Activated CD4-positive, alpha-beta T cell treated with anti-CD3 and anti-CD28 coated beads, Interleukin-2, amount 50 U/mL, for 24 hours (primary cell): ENCODE measurements around the gene EMC10.
"Not testable (repeated sequence)": the region's sequence is repeated elsewhere in the genome, so short reads cannot be mapped to it uniquely, and the experiment has no call there.

Experiments
- DNase-seq, 2 donors: peaks; one replicate each; pipeline ENCODE4 v3.0.0-alpha.2; 2020; ENCODE audit warnings: low read depth in 1 of 2, low spot score in 1 of 2

Gene EMC10

DNA sequence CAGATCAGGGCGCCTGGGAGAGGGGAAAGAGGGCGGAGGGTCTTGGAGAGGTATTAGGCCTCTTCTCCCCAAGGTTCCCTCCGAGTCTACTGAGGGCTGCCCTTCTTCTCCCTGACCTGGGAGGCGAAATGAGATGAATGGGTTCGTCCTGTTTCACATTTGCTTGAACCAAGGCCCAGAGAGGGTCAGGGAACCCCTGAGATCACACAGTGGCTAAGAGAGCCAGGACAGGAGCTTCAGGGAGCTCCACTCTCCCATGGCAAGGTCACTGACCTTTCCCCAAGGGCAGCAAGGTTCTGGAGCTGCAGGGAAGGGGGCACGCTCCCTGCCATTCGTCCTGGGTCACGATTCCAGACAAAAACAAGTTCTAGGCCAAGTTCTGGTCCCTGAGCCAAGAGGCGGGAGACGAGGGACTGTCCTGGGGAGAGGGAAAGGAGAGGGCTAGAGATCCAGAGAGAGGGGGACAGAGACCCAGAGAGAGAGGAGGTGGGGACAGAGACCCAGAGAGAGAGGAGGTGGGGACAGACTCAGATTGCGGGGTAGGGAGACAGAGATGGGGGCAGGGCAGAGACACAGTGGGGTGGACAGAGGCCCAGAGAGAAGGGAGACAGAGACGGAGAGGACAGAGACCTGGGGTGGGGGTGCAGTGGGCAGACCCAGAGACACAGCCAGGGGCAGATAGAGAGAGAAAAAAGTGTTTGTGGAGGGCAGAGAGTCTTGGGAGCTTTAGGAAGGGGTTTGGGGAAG lies 36.9 kb downstream of the EMC10 start:
- DNase-seq: no peak

DNA sequence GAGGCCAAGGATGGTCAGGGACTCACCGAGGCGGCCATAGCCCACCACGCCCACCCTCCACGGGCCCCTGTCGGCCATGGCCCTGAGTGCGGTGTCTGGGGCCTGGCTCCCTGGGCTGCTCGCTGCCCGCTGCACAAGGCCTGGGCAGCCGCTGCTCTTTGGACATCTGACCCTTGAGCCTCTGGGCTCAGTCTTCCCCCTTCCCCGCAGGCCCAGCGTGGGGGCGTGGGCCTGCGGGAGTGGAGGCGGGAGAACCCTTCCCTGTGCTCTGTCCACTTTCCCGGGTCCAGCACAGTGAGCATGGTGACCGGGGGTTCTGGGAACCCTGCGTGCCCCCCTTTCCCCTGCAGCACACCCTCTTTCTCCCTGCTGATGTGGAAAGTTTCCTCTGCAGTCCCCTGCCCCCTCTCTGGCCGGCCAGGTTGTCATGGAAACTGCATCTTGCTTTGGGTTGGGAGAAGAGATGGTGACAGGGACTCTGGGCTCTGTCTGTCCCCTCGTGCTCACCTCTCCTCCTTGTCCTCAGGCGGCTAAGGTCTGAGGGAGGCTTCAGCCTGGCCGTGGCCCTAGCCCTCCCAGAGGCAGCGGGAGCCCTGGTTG lies 37.5 kb downstream of the EMC10 start, which contains the start of gene ASPDH:
ASPDH (minus strand) TSS at position 168 of the 600 bp plus-strand sequence; CDS start at position 78, 90 bp downstream.
- no peak for DNase-seq

DNA sequence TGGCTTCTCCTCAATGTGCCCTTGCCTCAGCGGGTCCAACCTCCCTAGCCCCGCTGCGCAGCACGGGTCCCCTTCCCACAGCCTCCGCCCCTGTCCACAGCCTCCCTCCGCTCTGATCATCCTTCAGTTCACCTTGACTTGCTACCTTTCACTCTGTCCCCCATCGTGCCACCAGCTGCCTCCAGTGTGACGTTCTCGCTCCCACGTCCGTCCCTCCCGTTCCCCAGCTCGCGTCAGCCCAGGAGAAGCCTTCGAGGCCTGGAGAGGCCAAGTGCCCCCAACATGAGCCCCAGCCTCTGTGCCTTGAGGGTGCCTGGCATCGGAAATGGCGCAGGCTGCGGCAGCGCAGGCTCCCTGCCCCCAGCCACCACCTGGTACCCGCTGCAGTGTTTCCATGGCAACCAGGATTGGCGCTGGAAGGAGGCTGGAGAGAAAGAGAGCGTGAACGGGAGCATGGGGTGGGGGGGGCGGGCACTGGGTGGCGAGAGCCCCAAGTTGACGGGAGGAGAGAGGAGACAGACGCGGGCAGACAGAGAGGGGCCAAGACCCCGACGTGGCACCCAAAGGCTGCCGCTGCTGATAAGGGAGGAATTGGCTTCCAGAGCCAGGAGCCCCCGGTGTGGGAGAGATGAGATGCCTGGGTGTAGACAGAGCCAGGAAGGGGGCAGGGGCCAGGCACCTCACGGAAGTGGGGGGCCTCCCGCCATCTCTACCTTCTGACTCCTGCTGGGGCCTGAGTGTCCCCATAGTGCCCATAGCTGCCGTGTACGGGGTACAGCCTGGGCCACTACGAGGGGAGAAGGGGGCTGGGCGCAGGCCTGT lies 38.2 kb downstream of the EMC10 start:
- DNase-seq: no peak

DNA sequence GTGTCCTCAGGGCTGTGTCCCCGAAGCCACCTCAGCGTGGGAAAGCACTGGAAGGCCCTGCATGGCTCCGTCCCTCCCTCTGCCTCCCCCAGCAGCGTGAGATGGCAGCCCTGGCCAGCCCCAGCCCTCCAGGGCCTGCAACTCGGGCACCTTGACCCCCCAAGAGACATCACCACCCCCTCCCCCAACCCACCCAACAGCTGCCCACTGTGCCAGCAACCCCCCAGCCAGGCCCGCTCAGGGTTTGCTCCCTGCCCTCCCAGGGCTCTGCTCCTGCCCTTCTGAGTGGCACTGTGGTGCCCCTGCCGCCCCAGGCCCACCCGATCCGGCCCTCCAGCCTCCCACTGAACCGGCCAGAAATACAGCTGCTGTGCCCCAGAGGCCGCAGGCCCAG lies 38.9 kb downstream of the EMC10 start:
- DNase-seq: no peak

DNA sequence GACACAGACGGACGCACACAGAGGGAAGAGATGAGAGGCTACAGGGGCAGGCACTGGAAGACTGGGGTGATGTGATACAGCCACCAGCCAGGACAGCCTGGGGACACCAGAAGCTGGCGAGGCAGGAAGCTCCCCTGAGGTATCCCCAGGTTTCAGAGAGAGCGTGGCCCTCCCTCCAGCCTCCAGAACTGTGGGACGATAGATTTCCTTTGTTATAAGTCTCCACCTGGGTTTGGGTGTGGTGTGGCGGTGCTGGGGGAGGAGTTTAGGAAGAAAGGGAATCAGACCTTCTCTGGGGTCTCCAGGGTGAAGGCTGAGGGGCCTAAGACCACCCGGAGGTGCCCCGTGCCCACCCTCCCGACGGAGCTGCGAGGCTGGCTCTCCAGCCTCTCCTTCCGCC lies 40.1 kb downstream of the EMC10 start:
- DNase-seq: no peak

DNA sequence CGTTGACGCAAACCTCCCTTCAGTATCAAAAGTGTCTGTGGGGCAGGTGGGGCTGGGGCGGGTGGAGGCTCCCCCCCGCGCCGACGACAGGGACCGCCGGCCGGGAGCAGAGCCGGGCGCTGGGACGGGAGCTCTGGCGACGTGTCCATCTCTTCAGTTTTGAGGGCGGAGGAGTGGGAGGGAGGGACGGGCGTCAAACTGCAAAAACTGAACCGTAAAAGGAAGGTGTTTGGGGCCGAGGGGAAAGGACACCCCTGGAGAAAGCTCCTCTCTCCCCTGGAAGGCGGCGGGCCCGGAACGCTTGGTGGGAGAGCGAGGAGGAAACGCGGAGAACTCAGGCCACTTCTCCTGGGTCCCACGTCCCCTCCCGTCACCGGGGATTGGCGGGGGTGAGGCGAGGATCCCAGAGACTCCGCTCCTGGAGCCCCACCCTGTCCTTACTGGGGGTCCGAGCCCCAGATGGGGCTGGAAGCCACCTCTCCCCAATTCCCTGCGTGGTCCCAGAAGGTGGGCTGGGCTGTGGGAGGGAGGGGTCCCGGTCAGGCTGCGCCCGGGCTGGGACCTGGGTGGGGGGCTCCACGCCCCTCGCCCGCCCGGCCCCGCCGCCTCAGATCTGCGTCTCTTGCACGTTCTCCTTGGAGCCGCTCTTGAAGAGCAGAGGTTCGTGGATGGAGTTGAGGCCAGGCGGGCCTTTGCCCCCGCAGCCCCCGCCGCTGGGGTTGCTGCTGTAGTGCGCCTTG lies 40.8 kb downstream of the EMC10 start:
- DNase-seq: no peak

DNA sequence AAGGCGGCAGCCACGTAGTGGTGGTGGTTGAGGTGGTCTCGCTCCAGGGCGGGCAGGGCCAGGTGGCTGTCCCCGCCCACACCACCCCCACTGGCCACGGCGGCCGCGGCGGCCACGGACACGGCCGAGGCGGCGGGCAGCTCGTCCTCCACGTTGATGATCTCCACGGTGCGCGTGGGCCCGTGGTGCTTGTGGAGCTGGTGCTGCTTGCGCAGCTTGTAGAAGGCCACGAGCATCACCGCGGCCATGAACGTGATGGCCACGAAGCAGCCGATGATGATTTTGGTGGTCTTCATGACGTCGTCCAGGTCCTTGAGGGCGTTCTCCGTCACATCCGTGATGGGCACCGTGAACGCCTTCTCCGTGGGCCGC lies 41.4 kb downstream of the EMC10 start:
- no peak for DNase-seq

DNA sequence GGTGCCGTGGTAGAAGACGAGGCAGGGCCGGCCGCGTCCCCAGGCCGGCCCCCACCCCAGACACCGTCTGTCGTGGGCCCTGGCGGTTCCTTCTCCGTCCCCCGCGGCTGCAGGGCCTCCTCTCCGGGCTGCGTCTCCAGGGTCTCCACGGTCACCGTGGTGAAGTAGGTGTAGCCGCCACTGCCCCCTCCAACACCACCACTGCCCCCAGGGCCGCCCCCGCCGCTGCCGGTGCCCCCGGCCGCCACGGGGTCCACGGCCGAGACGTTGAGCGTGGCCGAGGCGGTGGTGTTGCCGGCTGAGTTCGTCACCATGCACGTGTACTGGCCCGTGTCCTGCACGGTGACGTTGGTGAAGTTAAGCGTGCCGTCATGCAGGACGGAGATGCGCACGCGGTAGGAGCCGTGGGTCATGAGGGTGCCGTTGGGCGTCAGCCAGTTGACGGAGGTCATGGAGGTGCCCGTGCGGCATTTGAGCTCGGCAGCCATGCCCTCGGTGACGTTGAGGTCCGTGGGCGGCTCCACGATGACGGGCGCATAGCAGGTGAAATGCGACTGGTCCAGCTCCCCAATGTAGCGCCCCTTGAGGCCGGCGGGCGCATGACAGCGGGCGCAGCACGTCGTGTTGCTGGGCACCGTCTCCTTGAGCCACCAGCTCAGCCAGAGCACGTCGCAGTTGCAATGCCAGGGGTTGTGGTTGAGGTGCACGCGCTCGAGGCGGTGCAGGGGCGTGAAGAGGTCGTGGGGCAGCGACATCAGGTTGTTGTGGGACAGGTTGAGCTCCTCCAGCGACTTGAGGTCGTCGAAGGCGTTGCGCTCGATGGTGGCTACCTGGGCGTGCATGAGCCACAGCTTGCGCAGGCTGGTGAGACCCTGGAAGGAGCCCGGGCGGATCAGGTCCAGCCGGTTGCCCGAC lies 42.0 kb downstream of the EMC10 start:
- DNase-seq: no peak

DNA sequence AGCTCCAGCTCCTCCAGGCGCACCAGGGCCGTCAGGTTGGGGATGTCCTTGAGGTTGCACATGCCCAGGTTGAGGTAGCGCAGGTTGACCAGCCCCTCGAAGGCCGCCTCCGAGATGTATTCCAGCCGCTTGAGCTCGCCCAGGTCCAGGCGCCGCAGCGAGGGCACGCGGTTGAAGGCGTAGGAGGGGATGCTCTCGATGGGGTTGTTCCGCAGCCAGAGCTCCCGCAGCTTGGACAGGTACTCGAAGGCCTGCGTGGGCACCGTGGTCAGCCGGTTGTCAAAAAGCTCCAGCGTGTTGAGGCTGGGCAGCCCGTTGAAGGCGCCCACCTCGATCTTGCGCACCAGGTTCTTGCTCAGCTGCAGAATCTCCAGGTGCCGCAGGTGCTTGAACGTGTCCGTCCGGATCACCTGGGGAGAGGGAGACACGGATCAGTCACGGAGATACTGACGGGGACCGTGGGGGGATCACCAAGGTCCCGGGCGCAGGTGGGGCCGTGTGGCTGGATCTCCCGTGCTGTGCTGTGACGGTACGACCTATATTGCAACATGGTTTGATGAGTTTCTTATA lies 42.8 kb downstream of the EMC10 start:
- DNase-seq: no peak

DNA sequence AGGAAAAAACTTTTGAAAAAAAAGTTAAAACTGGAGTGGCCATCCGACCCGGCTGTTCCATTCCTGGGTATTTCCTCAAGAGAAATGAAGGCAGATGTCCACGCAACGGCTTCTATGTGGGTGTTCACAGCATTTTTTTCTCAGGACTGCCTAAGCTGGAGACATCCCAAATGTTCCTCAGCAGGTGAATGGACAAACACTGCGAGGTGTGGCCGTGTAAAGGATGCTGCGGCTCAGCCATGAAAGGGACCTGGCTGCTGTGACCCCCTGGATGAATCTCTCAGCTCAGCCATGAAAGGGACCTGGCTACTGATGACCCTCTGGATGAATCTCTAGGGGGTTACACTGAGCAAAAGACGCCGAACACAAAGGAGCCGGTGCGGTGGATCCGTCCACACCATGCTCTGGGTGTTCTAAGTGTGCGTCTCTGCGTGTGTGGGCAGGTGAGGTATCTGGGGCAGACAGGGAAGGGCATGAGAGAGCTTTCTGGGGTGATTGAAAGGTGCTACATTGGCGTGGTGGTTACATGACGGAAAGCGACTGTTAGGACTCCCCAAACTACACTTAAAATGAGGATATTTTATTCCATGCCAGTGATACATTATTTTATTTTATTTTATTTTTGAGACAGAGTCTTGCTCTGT lies 44.6 kb downstream of the EMC10 start:
- no peak for DNase-seq

DNA sequence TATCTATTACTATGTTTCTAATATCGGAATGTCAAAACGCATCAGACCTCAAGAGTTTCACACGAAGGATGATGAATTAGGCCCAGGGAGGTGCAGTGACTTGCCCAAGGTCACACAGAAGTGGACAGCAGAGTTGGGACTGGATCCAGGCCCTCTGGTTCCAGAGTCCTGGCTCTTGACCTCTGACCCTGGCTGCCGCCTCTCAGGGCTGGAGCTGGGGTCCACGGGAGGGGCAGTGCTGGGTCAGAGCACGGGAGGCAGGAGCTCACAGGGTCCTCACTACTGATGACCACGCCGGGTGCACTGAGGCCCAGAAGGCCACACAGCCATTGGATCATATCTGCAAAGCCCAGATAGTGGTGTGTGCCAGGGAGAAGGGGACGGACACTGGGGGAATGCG lies 46.6 kb downstream of the EMC10 start:
- DNase-seq: no peak

DNA sequence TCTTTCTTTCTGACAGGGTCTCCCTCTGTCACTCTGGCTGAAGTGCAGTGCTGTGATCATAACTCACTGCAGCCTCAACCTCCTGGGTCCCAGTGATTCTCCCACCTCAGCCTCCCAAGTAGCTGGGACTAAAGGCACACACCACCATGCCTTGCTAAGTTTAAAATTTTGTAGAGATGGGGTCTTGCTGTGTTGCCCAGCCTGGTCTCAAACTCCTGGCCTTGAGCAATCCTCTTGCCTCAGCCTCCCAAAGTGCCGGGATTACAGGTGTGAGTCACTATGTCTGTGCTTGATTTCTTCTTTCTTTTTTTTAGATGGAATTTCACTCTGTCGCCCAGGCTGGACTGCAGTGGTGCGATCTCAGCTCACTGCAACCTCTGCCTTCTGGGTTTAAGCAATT lies 51.7 kb downstream of the EMC10 start:
- DNase-seq: not testable (repeated sequence)

DNA sequence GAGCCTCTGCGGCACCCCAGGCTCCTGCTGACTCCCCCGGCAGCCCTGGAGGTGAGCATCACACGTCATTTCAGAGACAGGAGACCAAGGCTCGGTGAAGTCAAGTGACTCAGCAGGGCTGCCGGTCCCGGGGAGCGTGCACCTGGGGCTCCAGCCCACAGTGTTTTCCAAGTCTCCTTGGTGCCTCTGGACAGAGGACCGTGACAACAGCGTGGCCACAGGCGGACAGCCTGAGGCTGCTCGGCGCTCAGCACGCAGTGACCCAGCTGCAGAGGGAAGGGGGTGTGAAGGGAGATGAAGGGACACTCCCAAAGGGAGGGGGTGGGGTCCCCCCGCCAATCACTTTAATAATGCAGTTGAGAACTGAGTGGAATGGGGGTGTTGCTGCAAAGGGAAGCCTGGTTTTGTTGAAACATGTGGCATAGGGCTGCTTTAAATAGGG lies 54.9 kb downstream of the EMC10 start:
- no peak for DNase-seq

DNA sequence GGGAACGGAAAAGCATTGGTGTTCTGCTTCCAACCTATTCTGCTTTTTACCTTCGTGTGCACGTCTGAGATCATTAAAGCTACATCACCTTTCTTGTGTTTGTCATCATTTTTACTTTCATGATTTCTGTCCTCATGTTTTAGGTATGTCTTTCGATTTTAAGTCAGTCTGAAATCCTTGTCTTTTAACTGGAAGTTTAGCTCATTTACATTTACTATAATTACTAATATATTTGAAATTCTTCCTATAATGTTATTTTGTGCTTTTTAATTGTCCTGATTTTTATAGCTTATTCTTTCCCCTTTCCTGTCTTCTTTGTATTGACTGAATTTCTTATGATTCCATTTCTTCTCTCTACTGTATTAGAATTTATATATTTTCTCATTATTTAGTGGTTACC lies 56.6 kb downstream of the EMC10 start:
- no peak for DNase-seq

DNA sequence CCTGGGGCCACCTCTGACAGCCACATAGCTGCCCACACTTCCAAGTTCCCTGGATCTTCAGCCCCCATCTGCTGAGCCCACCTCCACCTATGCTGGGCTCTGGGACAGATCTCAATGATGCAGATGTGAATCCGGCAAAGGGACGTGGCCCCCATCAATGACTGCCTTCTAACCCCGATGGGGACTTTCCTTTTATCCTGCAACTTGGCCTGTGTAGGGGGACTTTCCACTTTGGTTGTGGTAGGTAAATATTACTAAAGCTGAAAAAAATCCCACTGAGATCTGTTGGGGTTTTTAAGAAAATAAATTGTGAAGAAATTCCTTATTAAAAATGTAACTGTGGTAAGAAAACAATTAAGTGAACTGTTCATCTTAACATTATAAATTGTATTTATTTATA lies 58.2 kb downstream of the EMC10 start:
- DNase-seq: no peak

DNA sequence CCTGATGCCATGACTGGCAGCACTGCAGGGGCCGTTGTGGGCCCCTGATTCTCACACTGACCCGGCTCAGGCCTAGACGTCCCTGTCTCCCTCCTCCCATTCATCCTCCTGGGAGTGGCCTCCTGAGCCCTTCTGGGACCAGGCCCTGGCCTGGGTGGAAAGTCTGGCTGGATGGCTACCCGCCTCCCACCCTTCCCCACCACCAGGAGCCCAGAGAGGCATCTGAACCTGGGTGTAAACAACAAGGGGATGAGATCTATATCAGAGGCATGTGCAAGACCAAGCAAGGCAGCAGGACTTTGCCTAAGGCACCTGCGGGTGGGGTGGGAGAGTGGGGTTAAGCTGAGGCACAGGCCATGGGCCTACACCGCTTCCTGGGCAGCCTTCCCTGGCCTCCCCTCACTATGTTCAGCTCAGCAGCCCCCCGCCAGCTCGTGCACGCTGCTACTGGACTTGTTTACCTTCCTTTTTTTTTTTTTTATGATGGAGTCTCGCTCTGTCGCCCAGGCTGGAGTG lies 59.4 kb downstream of the EMC10 start:
- DNase-seq: no peak

DNA sequence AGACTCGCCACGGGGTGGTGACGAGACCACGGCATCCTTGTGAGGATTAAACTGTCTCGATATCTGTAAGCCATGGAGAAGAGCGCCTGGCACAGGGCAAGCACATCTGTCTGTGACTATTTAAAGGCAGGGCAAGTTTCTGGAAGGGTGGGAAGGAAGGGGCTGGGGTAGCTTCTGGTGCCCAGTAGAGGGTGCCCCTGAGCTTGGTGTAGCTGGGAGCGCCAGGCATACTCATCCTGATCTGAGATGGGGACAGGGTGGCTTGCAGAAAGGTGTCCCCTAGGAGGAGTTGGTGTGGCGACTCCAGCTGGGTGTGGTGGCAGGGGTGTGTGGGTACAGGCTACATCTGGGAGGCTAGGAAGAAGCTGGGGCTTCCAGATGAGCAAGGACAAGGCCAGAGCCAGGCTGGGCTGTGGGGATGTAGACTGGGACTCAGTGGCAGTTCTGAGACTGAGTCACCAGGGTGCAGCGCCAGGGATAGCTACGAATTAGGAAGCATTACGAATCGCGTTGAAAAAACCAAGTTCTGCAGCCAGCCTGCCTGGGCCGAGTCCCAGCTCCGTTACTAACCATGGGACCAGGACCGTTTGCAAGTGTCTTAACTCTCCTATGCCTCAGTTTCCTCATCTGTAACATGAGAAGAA lies 60.5 kb downstream of the EMC10 start:
- DNase-seq: no peak

DNA sequence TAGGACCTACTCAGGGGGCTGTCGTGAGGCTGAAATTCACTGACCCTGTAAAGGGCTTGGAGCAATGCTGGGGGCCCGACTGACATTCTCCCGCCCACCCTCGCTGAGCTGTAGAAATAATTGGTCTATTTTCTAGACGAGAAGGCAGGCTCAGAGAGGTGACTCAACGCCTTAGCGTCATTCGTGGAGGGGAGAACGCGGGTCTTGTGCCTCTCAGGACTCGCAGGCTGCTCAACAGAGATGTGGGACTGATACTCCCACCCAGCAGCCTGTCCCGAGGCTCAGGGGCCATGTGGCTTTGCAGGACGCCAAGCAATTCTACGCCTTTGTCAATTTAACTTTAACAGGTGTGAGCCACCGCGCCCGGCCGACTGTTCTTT lies 61.0 kb downstream of the EMC10 start:
- DNase-seq: no peak

DNA sequence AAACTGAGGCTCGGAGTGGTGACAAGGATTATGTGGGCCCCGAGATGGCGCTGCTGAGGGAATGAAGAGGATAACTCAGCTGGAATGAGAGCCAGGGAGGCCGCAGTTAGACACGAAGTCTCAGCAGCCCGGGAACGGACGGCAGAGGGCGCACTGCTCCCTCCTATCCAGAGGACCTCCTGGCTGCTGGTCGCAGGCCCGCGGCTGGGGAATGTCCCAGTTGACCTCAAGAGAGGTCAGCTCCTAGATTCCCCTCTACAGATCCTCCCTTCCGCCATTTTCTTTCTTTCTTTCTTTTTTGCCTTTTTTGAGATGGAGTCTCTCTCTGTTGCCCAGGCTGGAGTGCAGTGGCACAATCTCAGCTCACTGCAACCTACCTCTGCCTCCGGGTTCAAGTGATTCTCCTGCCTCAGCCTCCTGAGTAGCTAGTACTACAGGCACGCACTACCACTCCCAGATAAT lies 61.5 kb downstream of the EMC10 start:
- peak; percentile 33 to 50 for DNase-seq
